ENCODE data around the gene XYLT1.

GRCh38 chr16:17354141-17354601, 116.6 kb downstream of the XYLT1 start:
- TF ChIP-seq HDAC6 (IDR thresholded peaks at IDR 0.05; ENCODE audit: low read depth, low read length) (no peak), CTCF (IDR thresholded peaks at IDR 0.05; ENCODE audit: control extremely low read depth in 1 of 3, insufficient read depth in 1 of 3, low read depth in 1 of 3, low read length in 3 of 3) (no peak), POLR2AphosphoS5 (IDR thresholded peaks at IDR 0.05; ENCODE audit: low read depth, low read length) (no peak), ZNF274 (IDR thresholded peaks at IDR 0.05; ENCODE audit: borderline replicate concordance, extremely low read depth, low read length) (no peak), ATF3 (IDR thresholded peaks at IDR 0.05; ENCODE audit: insufficient read depth, low read depth, low read length) (no peak), MAFK (IDR thresholded peaks at IDR 0.05; ENCODE audit: low read depth, low read length) (no peak)

All from H1 (cell line).